Endothelial cell (in vitro differentiated cells): ENCODE data around the gene ARHGAP26. TPM values are rescaled to one million over a fixed set of nuclear protein-coding genes. Genes with fewer than 3 reads are reported as not detected.

ENCODE experiments used
- DNase-seq: peaks from one replicate; pipeline ENCODE4 v3.0.0; 2021; ENCODE audit warnings: low spot score
- H3K27ac Mint-ChIP-seq: one replicate; pipeline ENCODE4 v1.8.0; 2021; ENCODE audit warnings: mixed read lengths, inconsistent platforms; ENCODE audit not compliant: unreplicated experiment
- H3K27me3 Mint-ChIP-seq: one replicate; pipeline ENCODE4 v1.8.0; 2021; ENCODE audit warnings: mild to moderate bottlenecking, moderate library complexity, mixed read lengths, inconsistent platforms; ENCODE audit not compliant: unreplicated experiment
- H3K36me3 Mint-ChIP-seq: one replicate; pipeline ENCODE4 v1.8.0; 2021; ENCODE audit warnings: mild to moderate bottlenecking, low read depth, mixed read lengths, inconsistent platforms; ENCODE audit not compliant: unreplicated experiment
- H3K4me1 Mint-ChIP-seq: one replicate; pipeline ENCODE4 v1.8.0; 2021; ENCODE audit warnings: mild to moderate bottlenecking, mixed read lengths, inconsistent platforms; ENCODE audit not compliant: unreplicated experiment
- H3K4me3 Mint-ChIP-seq: one replicate; pipeline ENCODE4 v1.8.0; 2021; ENCODE audit warnings: mild to moderate bottlenecking, mixed read lengths, inconsistent platforms; ENCODE audit not compliant: unreplicated experiment
- H3K9me3 Mint-ChIP-seq: one replicate; pipeline ENCODE4 v1.8.0; 2021; ENCODE audit warnings: mixed read lengths, inconsistent platforms; ENCODE audit not compliant: unreplicated experiment
- CTCF ChIP-seq: fragments of 200-600 bp; sonication (generic); IDR thresholded peaks from one replicate; pipeline ENCODE4 v1.5.0; 2021; ENCODE audit warnings: antibody characterized with exemption; ENCODE audit not compliant: unreplicated experiment
- total RNA-seq: library from RNA; stranded (reverse); fragmentation: NEBNext Ultra II Directional; extraction: Animal tissue kit (Norgen Biotek cat#: 25700); gene quantifications from one replicate; pipeline ENCODE4 v1.2.1, GENCODE V29; 2021; ENCODE audit not compliant: unreplicated experiment

ARHGAP26 gene
- total RNA-seq, 1 donor from 2014 or later = 81.5 TPM

- Mint-ChIP-seq H3K27ac (no peak overlapping the region), H3K4me1 (peaks cover 38% of the 10 kb centered on the region)
- DNase-seq = no peak
Observed at GRCh38 chr5:143224672-143225071, 454.5 kb downstream of the ARHGAP26 start.

GRCh38 chr5:143225511-143225910 is 455.3 kb downstream of the ARHGAP26 start:
- Mint-ChIP-seq H3K4me3 (no peak overlapping the region), H3K27ac (no peak overlapping the region), H3K36me3 (peaks cover 27% of the 10 kb centered on the region), H3K9me3 (no peaks in the 10 kb centered on the region), H3K4me1 (peaks cover 33% of the 10 kb centered on the region), H3K27me3 (peaks cover 13% of the 10 kb centered on the region)
- TF ChIP-seq CTCF = no peak
- no peak for DNase-seq

More at GRCh38 chr5:143224672-143225071, 454.5 kb downstream of the ARHGAP26 start:
- H3K9me3 Mint-ChIP-seq = no peaks in the 10 kb centered on the region
- peaks cover 27% of the 10 kb centered on the region for H3K36me3 Mint-ChIP-seq
- H3K4me3 Mint-ChIP-seq = no peak overlapping the region
- TF ChIP-seq CTCF = no peak
- peaks cover 11% of the 10 kb centered on the region for H3K27me3 Mint-ChIP-seq

GRCh38 chr5:143226361-143226760 is 456.2 kb downstream of the ARHGAP26 start:
- Mint-ChIP-seq H3K9me3 (no peaks in the 10 kb centered on the region), H3K27me3 (peaks cover 13% of the 10 kb centered on the region), H3K27ac (no peak overlapping the region), H3K36me3 (peaks cover 27% of the 10 kb centered on the region), H3K4me1 (peaks cover 25% of the 10 kb centered on the region), H3K4me3 (no peak overlapping the region)
- no peak for DNase-seq
- no peak for TF ChIP-seq CTCF

GRCh38 chr5:143226872-143227271 is 456.7 kb downstream of the ARHGAP26 start:
- TF ChIP-seq CTCF = no peak
- Mint-ChIP-seq H3K27ac (no peak overlapping the region), H3K4me3 (no peak overlapping the region), H3K36me3 (peaks cover 23% of the 10 kb centered on the region), H3K27me3 (peaks cover 11% of the 10 kb centered on the region), H3K4me1 (peaks cover 19% of the 10 kb centered on the region), H3K9me3 (no peaks in the 10 kb centered on the region)
- no peak for DNase-seq

- Mint-ChIP-seq H3K4me3 (no peak overlapping the region), H3K27ac (no peak overlapping the region), H3K9me3 (no peaks in the 10 kb centered on the region), H3K36me3 (peaks cover 19% of the 10 kb centered on the region), H3K4me1 (peaks cover 15% of the 10 kb centered on the region), H3K27me3 (peaks cover 7% of the 10 kb centered on the region)
- TF ChIP-seq CTCF = no peak
- DNase-seq = no peak
Observed at GRCh38 chr5:143227301-143227700, 457.1 kb downstream of the ARHGAP26 start.
